BE2C (cell line): Measurements from ENCODE around the gene PIF1.
A peak's percentile ranks its signal among the peaks of the same experiment; 100 is the strongest.

Experiments used
- DNase-seq: peaks from one replicate; pipeline ENCODE4 v3.0.0-alpha.2; 2020
- H3K27me3 ChIP-seq: fragments of 250-450 bp; sonication (Bioruptor Pico); 2 replicates; pipeline ENCODE4 v1.5.1; 2020; ENCODE audit warnings: mild to moderate bottlenecking
- H3K36me3 ChIP-seq: fragments of 250-450 bp; sonication (Bioruptor Pico); 2 replicates; pipeline ENCODE4 v1.5.1; 2020; ENCODE audit warnings: mild to moderate bottlenecking
- H3K4me1 ChIP-seq: fragments of 250-450 bp; sonication (Bioruptor Pico); 2 replicates; pipeline ENCODE4 v1.5.1; 2020
- H3K4me3 ChIP-seq: 2 replicates; pipeline ENCODE4 v1.5.1; 2011; ENCODE audit warnings: low read depth, low read length
- H3K9me3 ChIP-seq: fragments of 250-450 bp; sonication (Bioruptor Pico); 2 replicates; pipeline ENCODE4 v1.5.1; 2020
- CTCF ChIP-seq: IDR thresholded peaks from 2 replicates; pipeline ENCODE4 v1.5.1; 2012; ENCODE audit warnings: mild to moderate bottlenecking, low read depth, low read length

Gene PIF1

GRCh38 chr15:64845183-64845611 is 19.8 kb upstream of the PIF1 start:
- H3K4me1 ChIP-seq = peaks cover 12% of the 10 kb centered on the region
- no peak for DNase-seq
- no peaks in the 10 kb centered on the region for H3K36me3 ChIP-seq

GRCh38 chr15:64844576-64845145 is 19.2 kb upstream of the PIF1 start:
- Histone ChIP-seq H3K9me3 (no peaks in the 10 kb centered on the region), H3K27me3 (no peaks in the 10 kb centered on the region), H3K4me3 (peak overlapping the region; percentile 30), H3K36me3 (no peaks in the 10 kb centered on the region), H3K4me1 (peaks cover 12% of the 10 kb centered on the region)
- DNase-seq = peak; percentile 69
- no peak for TF ChIP-seq CTCF

More at GRCh38 chr15:64845183-64845611, 19.8 kb upstream of the PIF1 start:
- Histone ChIP-seq H3K4me3 (peak overlapping the region; percentile 30), H3K27me3 (no peaks in the 10 kb centered on the region), H3K9me3 (no peaks in the 10 kb centered on the region)
- TF ChIP-seq CTCF = no peak

DNA sequence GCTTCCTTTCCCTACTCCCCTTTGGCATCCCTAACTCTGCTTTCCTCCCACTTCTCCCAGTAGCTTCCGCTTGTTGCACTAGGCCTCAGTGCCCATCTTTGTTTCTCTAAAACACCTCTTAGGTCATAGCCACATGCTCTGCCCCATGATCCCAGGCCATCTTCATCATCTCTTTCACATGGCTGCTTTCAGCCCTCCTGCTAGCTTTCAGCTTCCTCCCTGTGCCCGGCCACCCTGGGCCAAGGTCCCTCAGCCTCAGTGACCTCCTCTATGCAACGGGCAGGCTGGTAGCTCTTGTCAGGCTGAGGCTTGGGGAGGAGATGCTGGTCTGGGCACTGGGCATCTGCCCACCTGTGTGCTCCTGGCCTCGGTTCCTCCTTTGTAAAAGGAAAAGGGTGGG is 18.5 kb upstream of the PIF1 start:
- H3K9me3 ChIP-seq = no peaks in the 10 kb centered on the region
- no peak for TF ChIP-seq CTCF
- H3K36me3 ChIP-seq = no peaks in the 10 kb centered on the region
- DNase-seq = no peak
- H3K27me3 ChIP-seq = no peaks in the 10 kb centered on the region
- H3K4me3 ChIP-seq = 0 out of 2 replicates have a peak overlapping the region, but pooled peaks have one; percentile 30
- H3K4me1 ChIP-seq = peaks cover 12% of the 10 kb centered on the region

DNA sequence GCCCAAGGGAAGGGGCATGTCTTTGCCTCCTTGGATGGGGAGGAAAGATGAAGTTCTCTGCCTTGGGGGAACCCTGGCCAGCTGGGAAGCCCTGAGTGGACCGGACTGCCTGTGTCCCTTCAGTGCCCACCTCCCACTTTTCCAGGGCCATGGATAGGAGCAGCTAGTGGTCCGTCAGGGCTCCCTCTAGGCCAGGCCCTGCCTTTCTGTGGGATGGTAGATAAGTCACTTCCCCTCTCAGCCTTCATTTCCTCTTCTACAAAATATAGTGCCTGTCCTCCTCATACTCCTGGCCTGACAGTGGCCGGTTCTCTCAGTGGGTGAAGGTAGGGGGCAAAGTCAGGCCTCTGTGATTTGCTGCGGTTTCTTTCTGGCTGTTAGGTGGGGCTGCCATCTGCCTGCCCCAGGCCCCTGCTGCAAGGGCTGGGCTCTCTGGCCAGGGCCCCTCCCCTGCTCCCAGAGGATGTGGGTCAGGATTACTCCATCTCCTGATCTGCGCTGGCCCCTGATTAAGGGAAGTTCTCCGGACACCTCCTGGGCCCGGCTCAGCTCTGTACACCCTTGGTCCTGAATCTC is 17.6 kb upstream of the PIF1 start:
- H3K27me3 ChIP-seq = no peaks in the 10 kb centered on the region
- no peak for DNase-seq
- no peak for TF ChIP-seq CTCF
- peak overlapping the region; percentile 76 for H3K4me3 ChIP-seq
- H3K4me1 ChIP-seq = peaks cover 12% of the 10 kb centered on the region
- no peaks in the 10 kb centered on the region for H3K9me3 ChIP-seq
- H3K36me3 ChIP-seq = no peaks in the 10 kb centered on the region

GRCh38 chr15:64842096-64842939 is 16.9 kb upstream of the PIF1 start:
- TF ChIP-seq CTCF = no peak
- no peaks in the 10 kb centered on the region for H3K9me3 ChIP-seq
- H3K4me3 ChIP-seq = peak overlapping the region; percentile 76
- H3K27me3 ChIP-seq = no peaks in the 10 kb centered on the region
- peaks cover 10% of the 10 kb centered on the region for H3K4me1 ChIP-seq
- H3K36me3 ChIP-seq = no peaks in the 10 kb centered on the region
- DNase-seq = no peak
